Measurements from ENCODE around the gene ANTXRL. TPM values are rescaled to one million over a fixed set of nuclear protein-coding genes. Genes with fewer than 3 reads are reported as not detected.

ANTXRL gene
- polyA plus RNA-seq, 1 donor from 2014 or later = not detected

- no peaks in the 10 kb centered on the region for H3K79me2 ChIP-seq (replicated peaks; ENCODE audit: insufficient read depth, low read length)
- H3K9ac ChIP-seq (ENCODE audit: low read length) = peak overlapping the region; percentile 51
- no peak overlapping the region for H3K4me2 ChIP-seq (ENCODE audit: low read length)
- H3K9me2 ChIP-seq (ENCODE audit: insufficient read depth, low read length) = no peaks in the 10 kb centered on the region
- H3K9me3 ChIP-seq (ENCODE audit: low read length) = no peaks in the 10 kb centered on the region
- no peak overlapping the region for H2AFZ ChIP-seq (ENCODE audit: low read depth, low read length)
- TF ChIP-seq REST (IDR thresholded peaks at IDR 0.05; ENCODE audit: borderline replicate concordance) (no peak), MXI1 (conservative IDR thresholded peaks at IDR 0.05; ENCODE audit: poor library complexity, severe bottlenecking) (no peak), TAF1 (IDR thresholded peaks at IDR 0.05; ENCODE audit: low read depth) (no peak), CTCF (IDR thresholded peaks at IDR 0.05; ENCODE audit: poor library complexity, severe bottlenecking) (no peak), SMC3 (conservative IDR thresholded peaks at IDR 0.05; ENCODE audit: poor library complexity) (no peak), EP300 (conservative IDR thresholded peaks at IDR 0.05; ENCODE audit: poor library complexity, severe bottlenecking) (no peak), EZH2 (IDR thresholded peaks at IDR 0.05; ENCODE audit: borderline replicate concordance, insufficient read depth, low read length, poor library complexity, severe bottlenecking) (no peak), POLR2AphosphoS5 (IDR thresholded peaks at IDR 0.05) (no peak), RAD21 (conservative IDR thresholded peaks at IDR 0.05) (no peak)
- no peaks in the 10 kb centered on the region for H4K20me1 ChIP-seq (ENCODE audit: insufficient read depth)
- H3F3A ChIP-seq (ENCODE audit: insufficient read depth, low read length, poor library complexity, severe bottlenecking) = no peaks in the 10 kb centered on the region
- no peaks in the 10 kb centered on the region for H3K36me3 ChIP-seq (ENCODE audit: insufficient read depth, low read length)
- H3K27ac ChIP-seq (ENCODE audit: low read length) = peak overlapping the region; percentile 84
- no peak overlapping the region for H3K4me3 ChIP-seq (ENCODE audit: low read length)
- H3K27me3 ChIP-seq (ENCODE audit: insufficient read depth, low read depth, low read length) = no peaks in the 10 kb centered on the region
These were observed 19.4 kb upstream of the ANTXRL start for GRCh38 chr10:46267132-46267985.

- Histone ChIP-seq H4K20me1 (ENCODE audit: insufficient read depth) (no peaks in the 10 kb centered on the region), H3K27me3 (ENCODE audit: insufficient read depth, low read depth, low read length) (no peaks in the 10 kb centered on the region), H3K4me2 (ENCODE audit: low read length) (no peak overlapping the region), H3K27ac (ENCODE audit: low read length) (no peak overlapping the region), H3K9ac (ENCODE audit: low read length) (no peak overlapping the region), H3K79me2 (replicated peaks; ENCODE audit: insufficient read depth, low read length) (no peaks in the 10 kb centered on the region), H2AFZ (ENCODE audit: low read depth, low read length) (no peak overlapping the region), H3K9me3 (ENCODE audit: low read length) (no peaks in the 10 kb centered on the region), H3K4me3 (ENCODE audit: low read length) (no peak overlapping the region), H3K9me2 (ENCODE audit: insufficient read depth, low read length) (no peaks in the 10 kb centered on the region), H3F3A (ENCODE audit: insufficient read depth, low read length, poor library complexity, severe bottlenecking) (no peaks in the 10 kb centered on the region), H3K36me3 (ENCODE audit: insufficient read depth, low read length) (no peaks in the 10 kb centered on the region)
- TF ChIP-seq MXI1 (conservative IDR thresholded peaks at IDR 0.05; ENCODE audit: poor library complexity, severe bottlenecking) (no peak), POLR2AphosphoS5 (IDR thresholded peaks at IDR 0.05) (no peak), RAD21 (conservative IDR thresholded peaks at IDR 0.05) (no peak), EZH2 (IDR thresholded peaks at IDR 0.05; ENCODE audit: borderline replicate concordance, insufficient read depth, low read length, poor library complexity, severe bottlenecking) (no peak), SMC3 (conservative IDR thresholded peaks at IDR 0.05; ENCODE audit: poor library complexity) (no peak), REST (IDR thresholded peaks at IDR 0.05; ENCODE audit: borderline replicate concordance) (no peak), EP300 (conservative IDR thresholded peaks at IDR 0.05; ENCODE audit: poor library complexity, severe bottlenecking) (no peak), CTCF (IDR thresholded peaks at IDR 0.05; ENCODE audit: poor library complexity, severe bottlenecking) (no peak), TAF1 (IDR thresholded peaks at IDR 0.05; ENCODE audit: low read depth) (no peak)
These were observed 18.5 kb upstream of the ANTXRL start for GRCh38 chr10:46268076-46268881.

Measured in neural cell (in vitro differentiated cells).